K562 (cell line): ENCODE results near the gene SLC11A1. TPM values are rescaled to one million over a fixed set of nuclear protein-coding genes. Genes with fewer than 3 reads are reported as not detected.

Source experiments
- ATAC-seq: fragments of 200-7000 bp; cut with Tn5 transposase; 3 replicates; pipeline ENCODE4 v1.9.1; 2020; ENCODE audit warnings: moderate library complexity
- BruUV-seq: library from RNA; stranded (reverse); fragments of 400-500 nt; replicated peaks from 2 replicates; lab custom pipeline; 2021; lab: Mats Ljungman, UMichigan
- CTCF ChIA-PET: fragments of 300-600 bp; formaldehyde crosslinking; extraction: SDS; loops from one replicate; lab custom pipeline; 2021; ENCODE audit warnings: low intra/inter-chr PET ratio; lab: Yijun Ruan, JAX
- POLR2A ChIA-PET: fragments of 300-600, 350-650 bp; sonication (Branson Sonifier 250); formaldehyde crosslinking; extraction: SDS; loops from one replicate; lab custom pipeline; 2021; ENCODE audit warnings: antibody characterized with exemption, inconsistent platforms; lab: Yijun Ruan, JAX
- DNase-seq, 4 experiments: peaks; one replicate each; pipeline versions ENCODE4 v3.0.0 to v3.0.0-alpha.2; 2011 to 2018; ENCODE audit warnings: low spot score in 3 of 4, mixed read lengths in 3 of 4; ENCODE audit errors: extremely low read depth in 1 of 4
- FAIRE-seq: peaks from 2 replicates; lab custom pipeline; 2011; peaks lifted over from hg19 to GRCh38; lab: Jason Lieb, UNC
- H2AFZ ChIP-seq: 2 replicates; pipeline ENCODE4 v1.6.0; 2011; ENCODE audit warnings: low read depth, low read length, control low read depth, inconsistent platforms
- H3K27ac ChIP-seq: fragments of 200-600 bp; 3 replicates; pipeline ENCODE4 v1.8.0; 2011; ENCODE audit warnings: low read depth, mild to moderate bottlenecking, control low read depth, inconsistent platforms, low read length, moderate library complexity, mixed read lengths; ENCODE audit errors: extremely low read depth
- H3K27me3 ChIP-seq, 2 experiments: fragments of 300-600 bp in 1 of 2; 2 replicates in 1 of 2; 3 replicates in 1 of 2; pipeline versions ENCODE4 v1.6.0 to v1.8.0; 2011; ENCODE audit warnings: inconsistent platforms in 2 of 2, low read length in 2 of 2, mild to moderate bottlenecking in 1 of 2, mixed read lengths in 1 of 2, moderate library complexity in 1 of 2; ENCODE audit not compliant: control insufficient read depth in 2 of 2, insufficient read depth in 2 of 2
- H3K36me3 ChIP-seq: fragments of 300-600 bp; 3 replicates; pipeline ENCODE4 v1.8.0; 2011; ENCODE audit warnings: mild to moderate bottlenecking, low read length, inconsistent platforms; ENCODE audit not compliant: control insufficient read depth, insufficient read depth
- H3K4me1 ChIP-seq, 2 experiments: fragments of 200-600 bp in 1 of 2; replicated peaks in 1 of 2; 2 replicates in 1 of 2; 3 replicates in 1 of 2; pipeline versions ENCODE4 v1.5.1 to v1.8.0; 2011; ENCODE audit warnings: inconsistent platforms in 2 of 2, low read length in 2 of 2, mild to moderate bottlenecking in 1 of 2, mixed read lengths in 1 of 2, moderate library complexity in 1 of 2; ENCODE audit not compliant: control insufficient read depth in 2 of 2, insufficient read depth in 2 of 2
- H3K4me2 ChIP-seq: 2 replicates; pipeline ENCODE4 v1.6.1; 2011; ENCODE audit warnings: low read length, control low read depth, inconsistent platforms, mixed read lengths; ENCODE audit not compliant: insufficient read depth
- H3K4me3 ChIP-seq: fragments of 200-600 bp; sonication (generic), shearing (Covaris generic); 2 replicates; pipeline ENCODE4 v1.5.1; 2016; ENCODE audit warnings: control low read depth, inconsistent platforms
- H3K79me2 ChIP-seq: fragments of 200-600 bp; 3 replicates; pipeline ENCODE4 v1.8.0; 2011; ENCODE audit warnings: low read length, inconsistent platforms; ENCODE audit not compliant: control insufficient read depth, insufficient read depth
- H3K9ac ChIP-seq, 2 experiments: 2 replicates each; pipeline versions ENCODE4 v1.6.0 to v1.6.1; 2011; ENCODE audit warnings: low read depth in 2 of 2, low read length in 2 of 2, control low read depth in 1 of 2, inconsistent platforms in 1 of 2, mild to moderate bottlenecking in 1 of 2, mixed read lengths in 1 of 2; ENCODE audit not compliant: insufficient read depth in 1 of 2
- H3K9me1 ChIP-seq: one replicate; pipeline ENCODE4 v1.6.0; 2011; ENCODE audit warnings: inconsistent platforms, mild to moderate bottlenecking, low read length, moderate library complexity; ENCODE audit not compliant: control insufficient read depth, insufficient read depth
- H3K9me3 ChIP-seq: replicated peaks from 2 replicates; pipeline ENCODE4 v1.5.1; 2011; ENCODE audit warnings: low read depth, low read length, inconsistent platforms; ENCODE audit not compliant: control insufficient read depth, insufficient read depth
- H4K20me1 ChIP-seq: replicated peaks from 2 replicates; pipeline ENCODE4 v1.6.1; 2011; ENCODE audit warnings: low read length, inconsistent platforms, mixed read lengths; ENCODE audit not compliant: control insufficient read depth, insufficient read depth
- BCOR ChIP-seq: fragments of 450-650 bp; IDR thresholded peaks from 2 replicates; pipeline ENCODE4 v1.6.1; 2016
- CSDE1 ChIP-seq, 2 experiments: fragments of 450-650 bp; IDR thresholded peaks; 2 replicates each; pipeline ENCODE4 v1.6.1; 2016; ENCODE audit warnings: mild to moderate bottlenecking in 1 of 2
- FOXM1 ChIP-seq, 2 experiments: fragments of 450-650 bp in 1 of 2; sonication (generic) in 1 of 2; formaldehyde crosslinking in 1 of 2; IDR thresholded peaks; 2 replicates each; pipeline versions ENCODE4 v1.6.1 to v1.9.0; 2017 to 2022; ENCODE audit warnings: low read depth in 2 of 2, mild to moderate bottlenecking in 2 of 2, missing genetic modification reagents in 1 of 2, moderate library complexity in 1 of 2
- IRF1 ChIP-seq: sonication (generic); formaldehyde crosslinking; IDR thresholded peaks from 2 replicates; pipeline ENCODE4 v1.8.0; 2022; ENCODE audit warnings: missing genetic modification reagents, mild to moderate bottlenecking, borderline replicate concordance
- RBM25 ChIP-seq: fragments of 200-400 bp; formaldehyde crosslinking; IDR thresholded peaks from 2 replicates; pipeline ENCODE4 v1.6.1; 2018; ENCODE audit warnings: low read length, low read depth, moderate library complexity; ENCODE audit not compliant: severe bottlenecking
- WGBS: fragments of 100-300 bp; shearing (Covaris generic); methylation state at CpG from one replicate; pipeline ENCODE4 v1.1.6; 2016; ENCODE audit warnings: low coverage, mixed read lengths; ENCODE audit not compliant: insufficient coverage; ENCODE audit errors: missing lambda C conversion rate; 5-methylcytosine and 5-hydroxymethylcytosine counted together
- in situ Hi-C: fragments of 300-500 bp; cut with MboI; formaldehyde crosslinking; loops from 4 replicates; pipeline ENCODE4 v1.15.0; 2018; ENCODE audit warnings: inconsistent platforms, mixed read lengths
- intact Hi-C: fragments of 100-400 bp; cut with micrococcal nuclease; formaldehyde crosslinking; loops from 2 replicates; pipeline ENCODE4 v1.14.2; 2022
- polyA plus RNA-seq, 8 experiments: library from polyadenylated mRNA; depleted of rRNA in 4 of 8; stranded (reverse) in 5 of 8; unstranded in 3 of 8; fragments of >200 nt; fragmentation: Nextera tagmentation in 2 of 8; fragmentation: Illumina TruSeq in 1 of 8; extraction: Ambion mirVana in 2 of 8; extraction: Trizol in 1 of 8; gene quantifications; 2 replicates each; pipeline versions ENCODE4 v1.2.1 to v1.2.3, GENCODE V29; 2011 to 2014; ENCODE audit warnings: inconsistent platforms in 1 of 8, missing spikeins in 1 of 8
- total RNA-seq, 7 experiments: library from RNA; depleted of rRNA in 6 of 7; stranded (reverse); fragments of >200 nt in 6 of 7; fragmentation: Illumina TruSeq in 2 of 7; extraction: Trizol in 2 of 7; gene quantifications; 2 replicates each; pipeline versions ENCODE4 v1.2.1 to v1.2.3, GENCODE V29; 2011 to 2021; ENCODE audit warnings: low replicate concordance in 1 of 7

The SLC11A1 gene
- total and polyA plus RNA-seq, 9 of the 15 experiments (the other 6 are each of a cell fraction or from before 2014, with no cell fraction given): 0.35 to 1.6 (median 0.65) TPM

GRCh38 chr2:218395090-218395444, 13.0 kb downstream of the SLC11A1 start:
- no TSS peak for BruUV-seq
- in situ Hi-C loops: loop anchor here (5.0 kb wide), 1 partner anchor 108 kb away; no protein-coding TSS in a partner anchor
- no peak for FAIRE-seq
- no peaks in the 10 kb centered on the region for H3K9me1 ChIP-seq
- 43% methylated on average over 4 of the region's 6 CpGs for WGBS
- DNase-seq: no peak
- H3K79me2 ChIP-seq: peaks cover 54% of the 10 kb centered on the region
- H3K36me3 ChIP-seq: no peaks in the 10 kb centered on the region
- ATAC-seq: no peak
- H3K4me2 ChIP-seq: peak overlapping the region; percentile 91
- H3K9ac ChIP-seq: peak overlapping the region; percentile 73 to 88
- H2AFZ ChIP-seq: peak overlapping the region; percentile 92; the same call in 1 of the 2 replicates
- H4K20me1 ChIP-seq: no peaks in the 10 kb centered on the region
- intact Hi-C loops: loop anchor here (5.0 kb wide), 1 partner anchor 172 kb away; the partner anchor contains the start of genes CNOT9 and USP37
- ChIA-PET CTCF (interaction anchor here (1.9 to 2.0 kb wide), 2 partner anchors 94 to 122 kb away, joined by 8 to 10 read pairs; no protein-coding TSS in a partner anchor), POLR2A (interaction anchor here (1.0 to 2.2 kb wide), 7 partner anchors 10 to 120 kb away, joined by 3 to 9 read pairs (median 3); no protein-coding TSS in a partner anchor)
- TF ChIP-seq RBM25 (peak; percentile 81), BCOR (peak; percentile 88), CSDE1 (IDR thresholded peaks at IDR 0.05) (no peak), FOXM1 (IDR thresholded peaks at IDR 0.05; ENCODE audit: low read depth) (no peak), FOXM1 (CRISPR knock-in tag; IDR thresholded peaks at IDR 0.05; ENCODE audit: low read depth) (no peak), IRF1 (CRISPR knock-in tag) (no peak)
- H3K27ac ChIP-seq: peak overlapping the region; percentile 90
- peak overlapping the region; percentile 57 for H3K4me3 ChIP-seq
- peaks cover 20 to 64% of the 10 kb centered on the region in 2 experiments for H3K4me1 ChIP-seq
- H3K9me3 ChIP-seq: no peaks in the 10 kb centered on the region
- H3K27me3 ChIP-seq: no peaks in the 10 kb centered on the region
